CD4-positive, alpha-beta T cell treated with Interleukin-4 for 1 hour (primary cell): ENCODE results near the gene TESPA1.

Experiments
- DNase-seq, 2 donors: peaks; one replicate each; pipeline ENCODE4 v3.0.0-alpha.2; 2020 to 2022

TESPA1 gene

GRCh38 chr12:54981796-54982195, 2.8 kb downstream of the TESPA1 start:
- peak in 1 of 2 donors; percentile 56 for DNase-seq

GRCh38 chr12:54980341-54980740, 4.2 kb downstream of the TESPA1 start:
- peak; percentile 33 to 58 for DNase-seq

GRCh38 chr12:54977857-54978256, 6.7 kb downstream of the TESPA1 start:
- peak in 1 of 2 donors; percentile 77 for DNase-seq

- DNase-seq: no peak
Measured at GRCh38 chr12:54977155-54977554, 7.4 kb downstream of the TESPA1 start.

- no peak for DNase-seq
Measured at GRCh38 chr12:54975875-54976274, 8.7 kb downstream of the TESPA1 start.

- DNase-seq: no peak
Measured at GRCh38 chr12:54975272-54975671, 9.3 kb downstream of the TESPA1 start.

GRCh38 chr12:54974279-54974678, 10.3 kb downstream of the TESPA1 start:
- DNase-seq: no peak

- no peak for DNase-seq
Measured at GRCh38 chr12:54973556-54973955, 11.0 kb downstream of the TESPA1 start.

GRCh38 chr12:54970741-54971140, 13.8 kb downstream of the TESPA1 start:
- DNase-seq: no peak

- peak in 1 of 2 donors; percentile 46 for DNase-seq
Measured at GRCh38 chr12:54968181-54968730, 16.3 kb downstream of the TESPA1 start.

- no peak for DNase-seq
Measured at GRCh38 chr12:54967461-54967860, 17.1 kb downstream of the TESPA1 start.

- DNase-seq: no peak
Measured at GRCh38 chr12:54961190-54961589, 23.4 kb downstream of the TESPA1 start.

GRCh38 chr12:54959291-54960018, 25.1 kb downstream of the TESPA1 start:
- no peak for DNase-seq

GRCh38 chr12:54958048-54958658, 26.4 kb downstream of the TESPA1 start:
- DNase-seq: peak; percentile 55 to 76

GRCh38 chr12:54956818-54957641, 27.5 kb downstream of the TESPA1 start:
- no peak for DNase-seq

GRCh38 chr12:54956322-54956721, 28.2 kb downstream of the TESPA1 start:
- peak in 1 of 2 donors; percentile 43 for DNase-seq

GRCh38 chr12:54954801-54955200, 29.8 kb downstream of the TESPA1 start:
- DNase-seq: no peak

- DNase-seq: no peak
Measured at GRCh38 chr12:54954228-54954627, 30.3 kb downstream of the TESPA1 start.

GRCh38 chr12:54950071-54950727, 34.4 kb downstream of the TESPA1 start:
- DNase-seq: no peak

- DNase-seq: no peak
Measured at GRCh38 chr12:54949073-54949711, 35.4 kb downstream of the TESPA1 start.

- no peak for DNase-seq
Measured at GRCh38 chr12:54948171-54948570, 36.4 kb downstream of the TESPA1 start.

- no peak for DNase-seq
Measured at GRCh38 chr12:54945082-54945481, 39.5 kb downstream of the TESPA1 start.
